Sigmoid colon (tissue), 7 donors: ENCODE data around the gene STAT4. TPM values are rescaled to one million over a fixed set of nuclear protein-coding genes. Genes with fewer than 3 reads are reported as not detected.

ENCODE experiments used
- DNase-seq: peaks from one replicate; pipeline ENCODE4 v3.0.0-alpha.2; 2019
- H3K27ac ChIP-seq, 4 donors: fragments of 200-600 bp; sonication (generic); one replicate each; pipeline ENCODE4 v1.5.1; 2016 to 2019; ENCODE audit warnings: mild to moderate bottlenecking in 1 of 4
- H3K27me3 ChIP-seq, 3 donors: fragments of 200-600 bp; sonication (generic); one replicate each; pipeline ENCODE4 v1.5.1; 2019; ENCODE audit warnings: mild to moderate bottlenecking in 1 of 3
- H3K36me3 ChIP-seq, 4 donors: fragments of 200-600 bp; sonication (generic); one replicate each; pipeline ENCODE4 v1.5.1; 2016 to 2019
- H3K4me1 ChIP-seq, 4 donors: fragments of 200-600 bp; sonication (generic); one replicate each; pipeline ENCODE4 v1.5.1; 2017 to 2019
- H3K4me3 ChIP-seq, 4 donors: fragments of 200-600 bp; sonication (generic); one replicate each; pipeline ENCODE4 v1.5.1; 2017 to 2019; ENCODE audit warnings: mild to moderate bottlenecking in 2 of 4, moderate library complexity in 1 of 4
- H3K9me3 ChIP-seq, 4 donors: fragments of 200-600 bp in 3 of 4; sonication (generic) in 3 of 4; one replicate each; pipeline versions ENCODE4 v1.5.1 to v1.6.1; 2013 to 2019
- CTCF ChIP-seq, 4 experiments: fragments of 450-650 bp in 3 of 4; fragments of 200-600 bp in 1 of 4; IDR thresholded peaks; one replicate each; pipeline ENCODE4 v1.5.1; 2016 to 2019; ENCODE audit warnings: antibody characterized with exemption in 4 of 4, mild to moderate bottlenecking in 3 of 4, moderate library complexity in 2 of 4
- EP300 ChIP-seq, 4 donors: sonication (generic); formaldehyde crosslinking; IDR thresholded peaks; one replicate each; pipeline ENCODE4 v1.6.1; 2017; ENCODE audit warnings: antibody characterized with exemption in 4 of 4
- POLR2A ChIP-seq, 2 donors: fragments of 450-650 bp; IDR thresholded peaks; one replicate each; pipeline ENCODE4 v1.6.1; 2016; ENCODE audit warnings: antibody characterized with exemption in 2 of 2, mild to moderate bottlenecking in 2 of 2, moderate library complexity in 2 of 2
- POLR2AphosphoS5 ChIP-seq, 4 donors: sonication (generic); formaldehyde crosslinking; IDR thresholded peaks; one replicate each; pipeline ENCODE4 v1.6.1; 2017; ENCODE audit warnings: antibody characterized with exemption in 4 of 4
- WGBS, 2 donors: extraction: QIAGEN DNeasy Blood & Tissue Kit; methylation state at CpG; one replicate each; pipeline ENCODE4 v1.1.7; 2013; 5-methylcytosine and 5-hydroxymethylcytosine counted together
- intact Hi-C: fragments of 100-400 bp; cut with DNase I; formaldehyde crosslinking; loops from one replicate; pipeline ENCODE4 v1.15.1; 2023
- polyA plus RNA-seq, 3 donors: library from polyadenylated mRNA; stranded (reverse); fragments of 200-250 nt; gene quantifications; one replicate each; pipeline ENCODE4 v1.2.3, GENCODE V29; 2013
- total RNA-seq, 4 donors: library from RNA; depleted of rRNA; stranded (reverse); fragments of >200 nt; gene quantifications; one replicate each; pipeline ENCODE4 v1.1.0, GENCODE V29; 2016
- donor health status: healthy with polysubstance abuse.
- donor health status: Bipolar disorder and iron deficiency.
- donor health status: healthy.

Gene STAT4
- total and polyA plus RNA-seq, 7 donors: 0.46 to 4.6 (median 0.70) TPM; not detected in 1

GRCh38 chr2:191176801-191177438, 26.1 kb upstream of the STAT4 start:
- intact Hi-C loops: no loop called here
- no peak for TF ChIP-seq POLR2AphosphoS5 (IDR thresholded peaks at IDR 0.05)
- no peak for TF ChIP-seq EP300 (IDR thresholded peaks at IDR 0.05)
- no peak for TF ChIP-seq POLR2A (IDR thresholded peaks at IDR 0.05)
- no peak for TF ChIP-seq CTCF (IDR thresholded peaks at IDR 0.05)
- 14 to 54% methylated on average over 2 of the region's 2 CpGs for WGBS, 2 donors

GRCh38 chr2:191176305-191176704, 25.5 kb upstream of the STAT4 start:
- 13 to 53% methylated on average over 1 of the region's 1 CpG for WGBS, 2 donors
- H3K27ac ChIP-seq: no peak overlapping the region
- H3K4me1 ChIP-seq: peaks cover 0 to 10% (median 2%) of the 10 kb centered on the region in 4 donors
- no peak for DNase-seq
- TF ChIP-seq POLR2AphosphoS5 (IDR thresholded peaks at IDR 0.05) (no peak), POLR2A (IDR thresholded peaks at IDR 0.05) (no peak), CTCF (IDR thresholded peaks at IDR 0.05) (no peak), EP300 (IDR thresholded peaks at IDR 0.05) (no peak)
- H3K27me3 ChIP-seq: no peaks in the 10 kb centered on the region
- intact Hi-C loops: no loop called here
- H3K4me3 ChIP-seq: no peak overlapping the region
- H3K9me3 ChIP-seq: no peaks in the 10 kb centered on the region
- no peaks in the 10 kb centered on the region for H3K36me3 ChIP-seq

More at GRCh38 chr2:191176801-191177438, 26.1 kb upstream of the STAT4 start:
- no peaks in the 10 kb centered on the region for H3K9me3 ChIP-seq
- H3K4me1 ChIP-seq: peaks cover 0 to 7% (median 2%) of the 10 kb centered on the region in 4 donors
- H3K27ac ChIP-seq: no peak overlapping the region
- no peaks in the 10 kb centered on the region for H3K27me3 ChIP-seq
- no peaks in the 10 kb centered on the region for H3K36me3 ChIP-seq
- no peak overlapping the region for H3K4me3 ChIP-seq
- no peak for DNase-seq

- Histone ChIP-seq H3K36me3 (no peaks in the 10 kb centered on the region), H3K9me3 (no peaks in the 10 kb centered on the region), H3K4me3 (no peak overlapping the region), H3K27ac (no peak overlapping the region), H3K4me1 (peaks cover 0 to 10% (median 2%) of the 10 kb centered on the region in 4 donors), H3K27me3 (no peaks in the 10 kb centered on the region)
- TF ChIP-seq CTCF (IDR thresholded peaks at IDR 0.05): no peak
- TF ChIP-seq POLR2AphosphoS5 (IDR thresholded peaks at IDR 0.05): no peak
- TF ChIP-seq EP300 (IDR thresholded peaks at IDR 0.05): no peak
- no peak for TF ChIP-seq POLR2A (IDR thresholded peaks at IDR 0.05)
- intact Hi-C loops: no loop called here
- no peak for DNase-seq
- 93 to 96% methylated on average over 3 of the region's 3 CpGs for WGBS, 2 donors
These were observed 23.6 kb upstream of the STAT4 start for GRCh38 chr2:191174442-191174841.

DNA sequence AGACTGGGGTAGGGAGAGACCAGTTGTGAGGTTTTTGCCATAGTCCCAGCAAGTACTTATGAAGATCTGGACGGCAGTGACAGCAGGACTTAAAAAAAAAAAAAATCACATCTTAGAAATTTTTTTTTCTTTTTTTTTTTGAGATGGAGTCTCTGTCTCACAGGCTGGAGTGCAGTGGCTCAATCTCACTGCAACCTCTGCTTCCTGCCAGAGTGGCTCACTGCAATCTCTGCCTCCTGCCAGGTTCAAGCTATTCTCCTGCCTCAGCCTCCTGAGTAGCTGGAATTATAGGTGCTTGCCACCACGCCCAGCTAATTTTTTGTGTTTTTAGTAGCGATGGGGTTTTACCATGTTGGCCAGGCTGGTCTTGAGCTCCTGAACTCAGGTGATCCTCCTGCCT, 22.4 kb upstream of the STAT4 start:
- H3K36me3 ChIP-seq: no peaks in the 10 kb centered on the region
- no peak for TF ChIP-seq POLR2AphosphoS5 (IDR thresholded peaks at IDR 0.05)
- no peak for TF ChIP-seq POLR2A (IDR thresholded peaks at IDR 0.05)
- TF ChIP-seq CTCF (IDR thresholded peaks at IDR 0.05): no peak
- TF ChIP-seq EP300 (IDR thresholded peaks at IDR 0.05): no peak
- WGBS, 2 donors: 70 to 88% methylated on average over 3 of the region's 3 CpGs
- intact Hi-C loops: no loop called here
- H3K27me3 ChIP-seq: no peaks in the 10 kb centered on the region
- H3K4me1 ChIP-seq: peaks cover 0 to 10% (median 2%) of the 10 kb centered on the region in 4 donors
- no peaks in the 10 kb centered on the region for H3K9me3 ChIP-seq
- H3K27ac ChIP-seq: no peak overlapping the region
- H3K4me3 ChIP-seq: no peak overlapping the region
- no peak for DNase-seq
